WTC11 (cell line): ENCODE data around the gene ST6GALNAC2. TPM values are rescaled to one million over a fixed set of nuclear protein-coding genes. Genes with fewer than 3 reads are reported as not detected.

ENCODE experiments used
- ATAC-seq: fragments of 200-7000 bp; cut with Tn5 transposase; 2 replicates; pipeline ENCODE4 v1.10.0; 2021; ENCODE audit warnings: mild to moderate bottlenecking, moderate library complexity
- CTCF ChIA-PET: fragments of 300-600 bp; sonication (Branson Sonifier 250); formaldehyde crosslinking; loops from one replicate; lab custom pipeline; 2021; ENCODE audit warnings: antibody characterized with exemption; lab: Charles Lee
- POLR2A ChIA-PET: fragments of 350-600 bp; sonication (Branson Sonifier 250); formaldehyde crosslinking; loops from one replicate; lab custom pipeline; 2021; ENCODE audit warnings: antibody characterized with exemption; lab: Charles Lee
- DNase-seq: peaks from one replicate; pipeline ENCODE4 v3.0.0; 2021; ENCODE audit warnings: low spot score
- H3K27ac Mint-ChIP-seq: 2 replicates; pipeline ENCODE4 v1.8.0; 2021; ENCODE audit warnings: mixed read lengths
- H3K27me3 Mint-ChIP-seq: 2 replicates; pipeline ENCODE4 v1.8.0; 2021; ENCODE audit warnings: low read depth, mild to moderate bottlenecking, moderate library complexity, mixed read lengths
- H3K36me3 Mint-ChIP-seq: 2 replicates; pipeline ENCODE4 v1.8.0; 2021; ENCODE audit warnings: mixed read lengths
- H3K4me1 Mint-ChIP-seq: 2 replicates; pipeline ENCODE4 v1.8.0; 2022; ENCODE audit warnings: mixed read lengths
- H3K4me3 Mint-ChIP-seq: 2 replicates; pipeline ENCODE4 v1.8.0; 2021; ENCODE audit warnings: mild to moderate bottlenecking, moderate library complexity, mixed read lengths
- H3K9me3 Mint-ChIP-seq: 2 replicates; pipeline ENCODE4 v1.8.0; 2021; ENCODE audit warnings: mixed read lengths
- AR ChIP-seq: fragments of 250-450 bp; sonication (Bioruptor Pico); IDR thresholded peaks from 2 replicates; pipeline ENCODE4 v1.9.0; 2021; ENCODE audit warnings: mild to moderate bottlenecking
- CDX4 ChIP-seq: fragments of 250-450 bp; sonication (Bioruptor Pico); IDR thresholded peaks from 2 replicates; pipeline ENCODE4 v1.9.0; 2021; ENCODE audit warnings: moderate library complexity, mild to moderate bottlenecking, inconsistent platforms, borderline replicate concordance
- CREB1 ChIP-seq: sonication (generic); formaldehyde crosslinking; IDR thresholded peaks from 2 replicates; pipeline ENCODE4 v1.8.0; 2023; ENCODE audit warnings: mild to moderate bottlenecking, missing genetic modification reagents
- E2F4 ChIP-seq: sonication (generic); formaldehyde crosslinking; IDR thresholded peaks from 2 replicates; pipeline ENCODE4 v1.8.1; 2022; ENCODE audit warnings: low read depth, mild to moderate bottlenecking, moderate library complexity, missing genetic modification reagents, borderline replicate concordance
- EMX1 ChIP-seq: fragments of 250-450 bp; sonication (Bioruptor Pico); IDR thresholded peaks from 2 replicates; pipeline ENCODE4 v1.8.0; 2021; ENCODE audit warnings: mild to moderate bottlenecking
- ETV6 ChIP-seq: sonication (generic); formaldehyde crosslinking; IDR thresholded peaks from 2 replicates; pipeline ENCODE4 v1.8.1; 2022; ENCODE audit warnings: mild to moderate bottlenecking, missing genetic modification reagents
- FOXJ3 ChIP-seq: sonication (generic); formaldehyde crosslinking; IDR thresholded peaks from 2 replicates; pipeline ENCODE4 v1.9.0; 2021; ENCODE audit warnings: missing genetic modification reagents, mild to moderate bottlenecking, borderline replicate concordance
- FOXP4 ChIP-seq: sonication (generic); formaldehyde crosslinking; IDR thresholded peaks from 2 replicates; pipeline ENCODE4 v1.8.0; 2022; ENCODE audit warnings: mild to moderate bottlenecking, missing genetic modification reagents
- GRHL2 ChIP-seq: fragments of 250-450 bp; sonication (Bioruptor Pico); IDR thresholded peaks from 2 replicates; pipeline ENCODE4 v1.8.0; 2022; ENCODE audit warnings: mild to moderate bottlenecking, moderate library complexity; ENCODE audit not compliant: insufficient replicate concordance, severe bottlenecking
- GTF2I ChIP-seq: fragments of 250-450 bp; sonication (Bioruptor Pico); conservative IDR thresholded peaks from 2 replicates; pipeline ENCODE4 v1.4.0; 2021; ENCODE audit warnings: mild to moderate bottlenecking
- IRF2 ChIP-seq: sonication (generic); formaldehyde crosslinking; IDR thresholded peaks from 2 replicates; pipeline ENCODE4 v1.8.0; 2022; ENCODE audit warnings: low read depth, missing genetic modification reagents, borderline replicate concordance
- JAZF1 ChIP-seq: fragments of 250-450 bp; sonication (Bioruptor Pico); IDR thresholded peaks from 2 replicates; pipeline ENCODE4 v1.9.0; 2021; ENCODE audit warnings: moderate library complexity, mild to moderate bottlenecking, inconsistent platforms
- NFE2L1 ChIP-seq: sonication (generic); formaldehyde crosslinking; IDR thresholded peaks from 2 replicates; pipeline ENCODE4 v1.8.1; 2023; ENCODE audit warnings: missing genetic modification reagents
- OVOL2 ChIP-seq: fragments of 250-450 bp; sonication (Bioruptor Pico); IDR thresholded peaks from 2 replicates; pipeline ENCODE4 v1.9.0; 2021; ENCODE audit warnings: mild to moderate bottlenecking, borderline replicate concordance
- RELA ChIP-seq: sonication (generic); formaldehyde crosslinking; IDR thresholded peaks from 2 replicates; pipeline ENCODE4 v1.8.1; 2022; ENCODE audit warnings: missing genetic modification reagents, mild to moderate bottlenecking, borderline replicate concordance
- TCF7 ChIP-seq: sonication (generic); formaldehyde crosslinking; IDR thresholded peaks from 2 replicates; pipeline ENCODE4 v1.8.0; 2022; ENCODE audit warnings: mild to moderate bottlenecking, low read depth, missing genetic modification reagents, moderate library complexity
- ZNF121 ChIP-seq: sonication (generic); formaldehyde crosslinking; IDR thresholded peaks from 2 replicates; pipeline ENCODE4 v1.8.0; 2023; ENCODE audit warnings: missing genetic modification reagents
- ZNF396 ChIP-seq: fragments of 250-450 bp; sonication (Bioruptor Pico); IDR thresholded peaks from 2 replicates; pipeline ENCODE4 v1.8.0; 2021; ENCODE audit warnings: mild to moderate bottlenecking, moderate library complexity, borderline replicate concordance
- ZNF416 ChIP-seq: fragments of 250-450 bp; sonication (Bioruptor Pico); IDR thresholded peaks from 2 replicates; pipeline ENCODE4 v1.9.0; 2021; ENCODE audit warnings: mild to moderate bottlenecking, inconsistent platforms
- total RNA-seq: library from RNA; stranded (reverse); gene quantifications from 3 replicates; pipeline ENCODE4 v1.2.3, GENCODE V29; 2021
- TF ChIP-seq, protein P1 (sequence below): fragments of 250-450 bp; sonication (Bioruptor Pico); IDR thresholded peaks from 2 replicates; pipeline ENCODE4 v1.9.0; 2021; ENCODE audit warnings: mild to moderate bottlenecking, borderline replicate concordance

The ST6GALNAC2 gene
- total RNA-seq, 1 experiment from 2014 or later, result not detected

DNA sequence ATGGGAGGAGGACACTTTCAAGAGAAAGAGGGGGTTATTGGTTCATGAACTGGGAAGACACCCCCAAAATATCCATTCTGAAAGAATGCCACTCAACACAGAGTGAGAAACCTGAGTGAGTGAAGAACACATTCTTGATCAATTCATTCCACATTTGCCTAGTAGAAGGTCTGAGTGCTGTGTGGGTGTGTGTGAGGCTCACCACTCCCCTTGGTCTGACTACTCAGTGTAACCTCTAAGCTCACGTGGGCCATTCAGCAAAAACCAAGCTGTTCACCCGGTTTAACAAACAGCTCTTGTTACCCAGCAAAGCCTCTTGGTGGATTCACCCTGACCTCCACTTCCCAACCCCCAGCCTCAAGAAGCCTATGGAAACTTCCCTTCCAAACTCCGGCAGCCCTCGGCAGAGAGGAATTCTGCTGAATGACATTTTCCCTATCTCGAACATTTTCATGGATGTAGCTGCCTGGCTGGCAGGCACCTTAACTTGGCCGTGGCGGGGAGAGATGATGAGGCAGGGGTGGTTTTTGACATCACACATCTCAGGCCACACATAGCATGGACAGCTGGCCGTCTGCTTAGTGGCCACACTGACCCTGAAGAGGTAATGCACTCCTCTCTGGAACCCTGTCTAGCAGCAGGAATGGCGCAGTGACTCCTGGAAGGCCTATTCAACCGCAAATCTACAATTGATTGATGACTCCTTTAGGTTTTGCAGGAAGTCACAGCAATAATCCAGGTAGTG, 46.3 kb upstream of the ST6GALNAC2 start:
- no peak for ATAC-seq
- Mint-ChIP-seq H3K4me3 (no peak overlapping the region), H3K27ac (no peak overlapping the region), H3K36me3 (no peaks in the 10 kb centered on the region), H3K9me3 (no peaks in the 10 kb centered on the region), H3K27me3 (no peaks in the 10 kb centered on the region), H3K4me1 (peaks cover 28% of the 10 kb centered on the region)
- no peak for DNase-seq
- CTCF ChIA-PET, result interaction anchor here (0.6 to 5.2 kb wide), 5 partner anchors 9 to 109 kb away, joined by 3 to 21 read pairs (median 4); no protein-coding TSS in a partner anchor
- POLR2A ChIA-PET, result interaction anchor here (0.6 kb wide), 1 partner anchor 40 kb away, joined by 3 read pairs; no protein-coding TSS in a partner anchor
- TF ChIP-seq E2F4 (CRISPR knock-in tag) (no peak), NFE2L1 (CRISPR knock-in tag) (no peak), GTF2I (CRISPR knock-in tag) (no peak), TCF7 (CRISPR knock-in tag) (no peak), ZNF121 (CRISPR knock-in tag) (no peak), CDX4 (CRISPR knock-in tag) (no peak), EMX1 (CRISPR knock-in tag) (no peak)

DNA sequence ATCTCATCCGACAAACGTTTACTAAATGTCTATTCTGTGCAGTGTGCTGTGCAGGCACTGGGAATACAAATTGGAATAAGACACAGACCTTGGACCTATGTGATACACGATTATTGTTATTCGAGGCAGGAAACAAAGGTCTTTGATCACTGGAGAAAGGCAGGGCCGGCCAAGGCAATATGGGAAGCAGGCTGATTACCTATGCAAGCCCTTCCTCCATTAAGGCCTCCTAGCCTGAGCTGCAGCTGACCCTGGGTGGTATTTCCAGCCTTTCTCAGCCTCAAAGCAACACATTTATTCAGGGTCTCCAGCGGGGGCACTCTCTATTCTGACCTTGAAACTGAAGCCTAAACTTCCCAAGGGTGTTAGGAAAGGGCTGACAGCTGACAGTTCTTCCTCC, 44.5 kb upstream of the ST6GALNAC2 start:
- no peak overlapping the region for H3K27ac Mint-ChIP-seq
- H3K27me3 Mint-ChIP-seq, result no peaks in the 10 kb centered on the region
- H3K4me3 Mint-ChIP-seq, result no peak overlapping the region
- DNase-seq, result peak; percentile 27
- peak; percentile 76 for ATAC-seq
- TF ChIP-seq ZNF416 (CRISPR knock-in tag) (no peak), FOXP4 (CRISPR knock-in tag) (no peak), JAZF1 (no peak), IRF2 (CRISPR knock-in tag) (no peak), OVOL2 (CRISPR knock-in tag) (no peak), E2F4 (CRISPR knock-in tag) (no peak), FOXJ3 (CRISPR knock-in tag) (no peak), GRHL2 (CRISPR knock-in tag) (no peak), ZNF396 (no peak), ETV6 (no peak), CREB1 (no peak), RELA (no peak), AR (CRISPR knock-in tag) (no peak)
- TF ChIP-seq, protein P1, sequence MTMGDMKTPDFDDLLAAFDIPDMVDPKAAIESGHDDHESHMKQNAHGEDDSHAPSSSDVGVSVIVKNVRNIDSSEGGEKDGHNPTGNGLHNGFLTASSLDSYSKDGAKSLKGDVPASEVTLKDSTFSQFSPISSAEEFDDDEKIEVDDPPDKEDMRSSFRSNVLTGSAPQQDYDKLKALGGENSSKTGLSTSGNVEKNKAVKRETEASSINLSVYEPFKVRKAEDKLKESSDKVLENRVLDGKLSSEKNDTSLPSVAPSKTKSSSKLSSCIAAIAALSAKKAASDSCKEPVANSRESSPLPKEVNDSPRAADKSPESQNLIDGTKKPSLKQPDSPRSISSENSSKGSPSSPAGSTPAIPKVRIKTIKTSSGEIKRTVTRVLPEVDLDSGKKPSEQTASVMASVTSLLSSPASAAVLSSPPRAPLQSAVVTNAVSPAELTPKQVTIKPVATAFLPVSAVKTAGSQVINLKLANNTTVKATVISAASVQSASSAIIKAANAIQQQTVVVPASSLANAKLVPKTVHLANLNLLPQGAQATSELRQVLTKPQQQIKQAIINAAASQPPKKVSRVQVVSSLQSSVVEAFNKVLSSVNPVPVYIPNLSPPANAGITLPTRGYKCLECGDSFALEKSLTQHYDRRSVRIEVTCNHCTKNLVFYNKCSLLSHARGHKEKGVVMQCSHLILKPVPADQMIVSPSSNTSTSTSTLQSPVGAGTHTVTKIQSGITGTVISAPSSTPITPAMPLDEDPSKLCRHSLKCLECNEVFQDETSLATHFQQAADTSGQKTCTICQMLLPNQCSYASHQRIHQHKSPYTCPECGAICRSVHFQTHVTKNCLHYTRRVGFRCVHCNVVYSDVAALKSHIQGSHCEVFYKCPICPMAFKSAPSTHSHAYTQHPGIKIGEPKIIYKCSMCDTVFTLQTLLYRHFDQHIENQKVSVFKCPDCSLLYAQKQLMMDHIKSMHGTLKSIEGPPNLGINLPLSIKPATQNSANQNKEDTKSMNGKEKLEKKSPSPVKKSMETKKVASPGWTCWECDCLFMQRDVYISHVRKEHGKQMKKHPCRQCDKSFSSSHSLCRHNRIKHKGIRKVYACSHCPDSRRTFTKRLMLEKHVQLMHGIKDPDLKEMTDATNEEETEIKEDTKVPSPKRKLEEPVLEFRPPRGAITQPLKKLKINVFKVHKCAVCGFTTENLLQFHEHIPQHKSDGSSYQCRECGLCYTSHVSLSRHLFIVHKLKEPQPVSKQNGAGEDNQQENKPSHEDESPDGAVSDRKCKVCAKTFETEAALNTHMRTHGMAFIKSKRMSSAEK (CRISPR knock-in tag), result no peak
- H3K4me1 Mint-ChIP-seq, result peaks cover 28% of the 10 kb centered on the region
- H3K9me3 Mint-ChIP-seq, result no peaks in the 10 kb centered on the region
- ChIA-PET POLR2A (interaction anchor here (0.6 kb wide), 1 partner anchor 856 kb away, joined by 3 read pairs; no protein-coding TSS in a partner anchor), CTCF (interaction anchor here (1.0 to 3.1 kb wide), 4 partner anchors 31 to 637 kb away, joined by 4 to 20 read pairs (median 6); no protein-coding TSS in a partner anchor)
- H3K36me3 Mint-ChIP-seq, result no peaks in the 10 kb centered on the region
